HG02973 (cell line): ENCODE results near the gene ZNF300.
"Not testable (repeated sequence)": the region's sequence is repeated elsewhere in the genome, so short reads cannot be mapped to it uniquely, and the experiment has no call there.

ENCODE experiments used
- ATAC-seq: cut with Tn5 transposase; IDR thresholded peaks from one replicate; pipeline ENCODE4 v1.9.1; 2021; ENCODE audit warnings: moderate library complexity; ENCODE audit not compliant: unreplicated experiment

The ZNF300 gene

GRCh38 chr5:150904479-150905311 lies at the start of gene ZNF300:
Gene ZNF300 (minus strand): TSS chr5:150904980. CDS start chr5:150903155, 1,825 bp downstream.
- ATAC-seq: no peak

GRCh38 chr5:150948539-150948938 lies 43.8 kb upstream of the ZNF300 start:
- no peak for ATAC-seq

- no peak for ATAC-seq
These were observed 41.6 kb upstream of the ZNF300 start for GRCh38 chr5:150946351-150946905.

- ATAC-seq: no peak
These were observed 41.2 kb upstream of the ZNF300 start for GRCh38 chr5:150945947-150946346.

GRCh38 chr5:150945486-150945885 lies 40.7 kb upstream of the ZNF300 start:
- ATAC-seq: no peak

GRCh38 chr5:150931368-150931965 lies 26.7 kb upstream of the ZNF300 start:
- no peak for ATAC-seq

- no peak for ATAC-seq
These were observed 13.8 kb upstream of the ZNF300 start for GRCh38 chr5:150918613-150919012.

- ATAC-seq: no peak
These were observed 7.6 kb upstream of the ZNF300 start for GRCh38 chr5:150912312-150912814.

- ATAC-seq: no peak
These were observed 518 bp upstream of the ZNF300 start for GRCh38 chr5:150905312-150905683.

- ATAC-seq: no peak
These were observed 3.3 kb downstream of the ZNF300 start for GRCh38 chr5:150901446-150901845.

- ATAC-seq: no peak
These were observed 9.1 kb downstream of the ZNF300 start for GRCh38 chr5:150895431-150896428.

GRCh38 chr5:150879358-150879757 lies 25.4 kb downstream of the ZNF300 start:
- no peak for ATAC-seq

- ATAC-seq: no peak
These were observed 42.7 kb downstream of the ZNF300 start for GRCh38 chr5:150862070-150862469.

GRCh38 chr5:150860246-150860821 lies 44.4 kb downstream of the ZNF300 start:
- ATAC-seq: no peak

- not testable (repeated sequence) for ATAC-seq
These were observed 48.1 kb downstream of the ZNF300 start for GRCh38 chr5:150856700-150857099.

- ATAC-seq: no peak
These were observed 51.2 kb downstream of the ZNF300 start for GRCh38 chr5:150853561-150853960.

GRCh38 chr5:150851039-150851438 lies 53.7 kb downstream of the ZNF300 start:
- ATAC-seq: no peak

GRCh38 chr5:150848271-150848670 lies 56.5 kb downstream of the ZNF300 start:
- ATAC-seq: no peak

- ATAC-seq: no peak
These were observed 57.5 kb downstream of the ZNF300 start for GRCh38 chr5:150847334-150847695.

GRCh38 chr5:150846654-150847333 lies 58.0 kb downstream of the ZNF300 start:
- peak; percentile 95 for ATAC-seq
